GM23248 (cell line): Measurements from ENCODE around the gene ZC3H12C. TPM values are rescaled to one million over a fixed set of nuclear protein-coding genes. Genes with fewer than 3 reads are reported as not detected.
A peak's percentile ranks its signal among the peaks of the same experiment; 100 is the strongest.
"Not testable (repeated sequence)": the region's sequence is repeated elsewhere in the genome, so short reads cannot be mapped to it uniquely, and the experiment has no call there.

Source experiments
- DNase-seq: peaks from one replicate; pipeline ENCODE4 v3.0.0-alpha.2; 2015
- H2AFZ ChIP-seq: fragments of 200-600 bp; sonication (generic); 2 replicates; pipeline ENCODE4 v1.6.1; 2016; ENCODE audit warnings: antibody characterized with exemption
- H3F3A ChIP-seq: fragments of 200-600 bp; sonication (generic); 2 replicates; pipeline ENCODE4 v1.6.1; 2016; ENCODE audit warnings: mild to moderate bottlenecking, antibody characterized with exemption, mixed run types; ENCODE audit not compliant: insufficient read depth
- H3K27ac ChIP-seq: fragments of 200-600 bp; sonication (generic); 2 replicates; pipeline ENCODE4 v1.5.1; 2016; ENCODE audit warnings: mild to moderate bottlenecking
- H3K27me3 ChIP-seq: fragments of 200-600 bp; sonication (generic); replicated peaks from 2 replicates; pipeline ENCODE4 v1.6.1; 2016; ENCODE audit warnings: mild to moderate bottlenecking; ENCODE audit not compliant: insufficient read depth
- H3K36me3 ChIP-seq: fragments of 200-600 bp; sonication (generic); 2 replicates; pipeline ENCODE4 v1.6.1; 2016; ENCODE audit warnings: low read depth, mild to moderate bottlenecking
- H3K4me1 ChIP-seq: fragments of 200-600 bp; sonication (generic); 2 replicates; pipeline ENCODE4 v1.6.1; 2016; ENCODE audit warnings: mild to moderate bottlenecking; ENCODE audit not compliant: insufficient read depth
- H3K4me2 ChIP-seq: fragments of 200-600 bp; sonication (generic); one replicate; pipeline ENCODE4 v1.6.1; 2016; ENCODE audit warnings: mild to moderate bottlenecking; ENCODE audit not compliant: unreplicated experiment
- H3K4me3 ChIP-seq: fragments of 200-600 bp; sonication (generic); 2 replicates; pipeline ENCODE4 v1.5.1; 2016; ENCODE audit warnings: mild to moderate bottlenecking
- H3K79me2 ChIP-seq: fragments of 200-600 bp; sonication (generic); 2 replicates; pipeline ENCODE4 v1.6.1; 2016; ENCODE audit warnings: mild to moderate bottlenecking; ENCODE audit not compliant: insufficient read depth
- H3K9ac ChIP-seq: fragments of 200-600 bp; sonication (generic); 2 replicates; pipeline ENCODE4 v1.6.1; 2016; ENCODE audit warnings: mild to moderate bottlenecking
- H3K9me2 ChIP-seq: fragments of 200-600 bp; sonication (generic); 2 replicates; pipeline ENCODE4 v1.6.1; 2016; ENCODE audit warnings: mixed run types, mild to moderate bottlenecking, moderate library complexity; ENCODE audit not compliant: insufficient read depth
- H3K9me3 ChIP-seq: fragments of 200-600 bp; sonication (generic); one replicate; pipeline ENCODE4 v1.6.1; 2017; ENCODE audit warnings: low read depth
- H4K20me1 ChIP-seq: fragments of 200-600 bp; sonication (generic); 2 replicates; pipeline ENCODE4 v1.6.0; 2016; ENCODE audit not compliant: insufficient read depth
- EZH2 ChIP-seq: fragments of 200-600 bp; sonication (generic); IDR thresholded peaks from 2 replicates; pipeline ENCODE4 v1.6.1; 2018; ENCODE audit warnings: antibody characterized with exemption, mild to moderate bottlenecking; ENCODE audit not compliant: insufficient read depth, poor library complexity, severe bottlenecking
- EZH2phosphoT487 ChIP-seq: fragments of 200-600 bp; sonication (generic); IDR thresholded peaks from 2 replicates; pipeline ENCODE4 v1.6.1; 2018; ENCODE audit warnings: antibody characterized with exemption, moderate library complexity, mild to moderate bottlenecking, low read depth; ENCODE audit not compliant: insufficient read depth
- whole genome bisulfite sequencing, 2 experiments: methylation state at CpG; one replicate each; pipeline ENCODE4 v1.1.6; 2015 to 2017; ENCODE audit warnings: low lambda C conversion rate in 2 of 2, low coverage in 1 of 2; ENCODE audit errors: missing lambda C conversion rate in 2 of 2; 5-methylcytosine and 5-hydroxymethylcytosine counted together
- in situ Hi-C: fragments of 300-500 bp; cut with MboI; formaldehyde crosslinking; loops from 2 replicates; pipeline ENCODE4 v1.15.0; 2020
- polyA plus RNA-seq: library from polyadenylated mRNA; unstranded; fragments of >200 nt; fragmentation: Nextera tagmentation; extraction: Ambion mirVana; gene quantifications from 2 replicates; pipeline ENCODE4 v1.2.1, GENCODE V29; 2016
- total RNA-seq: library from RNA; depleted of rRNA; stranded (reverse); fragments of >200 nt; shearing (Covaris generic); gene quantifications from 2 replicates; pipeline ENCODE4 v1.2.3, GENCODE V29; 2014

Gene ZC3H12C
- total and polyA plus RNA-seq, 2 experiments from 2014 or later, result 1.4 to 5.3 TPM

DNA sequence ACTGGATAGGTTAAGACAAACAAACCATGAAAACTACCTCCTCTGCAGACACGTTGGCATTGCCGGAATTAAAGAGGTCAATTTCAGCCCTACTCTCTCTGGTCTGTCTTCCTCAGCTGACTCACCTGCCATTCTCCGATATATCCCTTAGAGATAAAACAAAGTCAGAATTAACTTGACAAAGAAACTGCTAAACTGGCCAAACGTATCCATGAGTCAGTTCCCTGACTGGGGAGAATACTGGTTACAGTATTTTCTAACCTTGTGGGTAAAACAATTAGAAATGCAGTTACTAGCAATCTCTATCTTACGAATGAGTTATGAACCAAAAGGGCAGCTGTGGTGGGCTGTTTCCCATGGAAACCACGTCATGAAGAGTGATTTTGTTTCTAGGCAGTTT, 107.0 kb downstream of the ZC3H12C start:
- H3K9me3 ChIP-seq, result no peaks in the 10 kb centered on the region
- 46 to 51% methylated on average over 6 of the region's 6 CpGs for WGBS, 2 experiments
- H3K4me1 ChIP-seq, result peaks cover 35% of the 10 kb centered on the region
- no peak overlapping the region for H3K4me3 ChIP-seq
- TF ChIP-seq EZH2 (no peak), EZH2phosphoT487 (no peak)
- H3K9ac ChIP-seq, result no peak overlapping the region
- no peaks in the 10 kb centered on the region for H3K27me3 ChIP-seq
- H4K20me1 ChIP-seq, result no peaks in the 10 kb centered on the region
- H3K36me3 ChIP-seq, result no peaks in the 10 kb centered on the region
- H2AFZ ChIP-seq, result no peak overlapping the region
- H3K27ac ChIP-seq, result no peak overlapping the region
- peaks cover 24% of the 10 kb centered on the region for H3F3A ChIP-seq
- H3K79me2 ChIP-seq, result no peaks in the 10 kb centered on the region
- in situ Hi-C loops, result loop anchor here (10.0 to 25.0 kb wide), 2 partner anchors 175 to 1037 kb away; partner anchors contain the start of gene POU2AF2
- H3K9me2 ChIP-seq, result no peaks in the 10 kb centered on the region
- DNase-seq, result peak; percentile 54
- H3K4me2 ChIP-seq, result peak overlapping the region; percentile 10

DNA sequence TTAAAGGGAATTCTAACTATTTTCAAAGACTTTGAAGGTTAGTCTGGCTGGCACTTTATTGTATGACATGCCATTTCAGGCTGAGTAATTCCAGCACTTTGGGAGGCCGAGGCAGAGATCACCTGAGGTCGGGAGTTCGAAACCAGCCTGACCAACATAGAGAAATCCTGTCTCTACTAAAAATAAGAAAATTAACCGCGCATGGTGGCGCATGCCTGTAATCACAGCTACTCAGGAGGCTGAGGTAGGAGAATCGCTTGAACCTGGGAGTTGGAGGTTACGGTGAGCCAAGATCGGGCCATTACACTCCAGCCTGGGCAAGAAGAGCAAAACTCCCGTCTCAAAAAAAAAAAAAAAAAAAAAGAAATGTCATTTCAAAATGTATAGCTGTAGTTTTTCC, 107.6 kb downstream of the ZC3H12C start:
- 84 to 86% methylated on average over 10 of the region's 10 CpGs for WGBS, 2 experiments
- H3F3A ChIP-seq, result peaks cover 18% of the 10 kb centered on the region
- H3K9me2 ChIP-seq, result no peaks in the 10 kb centered on the region
- in situ Hi-C loops, result loop anchor here (10.0 to 25.0 kb wide), 2 partner anchors 174 to 1036 kb away; partner anchors contain the start of gene POU2AF2
- H3K36me3 ChIP-seq, result no peaks in the 10 kb centered on the region
- no peaks in the 10 kb centered on the region for H4K20me1 ChIP-seq
- peaks cover 29% of the 10 kb centered on the region for H3K4me1 ChIP-seq
- TF ChIP-seq EZH2phosphoT487 (no peak), EZH2 (no peak)
- H3K4me3 ChIP-seq, result no peak overlapping the region
- no peak overlapping the region for H3K9ac ChIP-seq
- H3K79me2 ChIP-seq, result no peaks in the 10 kb centered on the region
- H3K27ac ChIP-seq, result no peak overlapping the region
- no peaks in the 10 kb centered on the region for H3K27me3 ChIP-seq
- no peak overlapping the region for H2AFZ ChIP-seq
- H3K9me3 ChIP-seq, result no peaks in the 10 kb centered on the region
- peak overlapping the region; percentile 10 for H3K4me2 ChIP-seq
- no peak for DNase-seq

DNA sequence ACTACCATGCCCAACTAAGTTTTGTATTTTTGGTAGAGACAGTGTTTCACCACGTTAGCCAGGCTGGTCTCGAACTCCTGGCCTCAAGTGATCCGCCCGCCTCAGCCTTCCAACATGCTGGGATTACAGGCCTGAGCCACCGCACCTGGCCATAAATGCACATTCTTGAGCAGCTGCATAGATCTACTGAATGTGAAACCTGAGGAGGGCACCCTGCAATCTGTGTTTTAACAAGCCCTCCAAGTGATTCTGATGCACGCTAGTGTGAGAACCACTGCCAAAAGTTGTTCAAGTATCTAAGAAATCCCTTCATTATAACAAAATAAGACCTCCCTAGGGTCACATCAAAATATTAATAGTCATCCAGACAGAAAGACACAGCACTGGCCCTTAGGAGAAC, 113.9 kb downstream of the ZC3H12C start:
- Histone ChIP-seq H3K4me2 (no peak overlapping the region), H3K36me3 (no peaks in the 10 kb centered on the region), H3K79me2 (no peaks in the 10 kb centered on the region), H2AFZ (no peak overlapping the region), H3K4me3 (no peak overlapping the region), H3K27me3 (no peaks in the 10 kb centered on the region), H3K27ac (no peak overlapping the region), H3K9ac (no peak overlapping the region), H4K20me1 (no peaks in the 10 kb centered on the region), H3F3A (no peaks in the 10 kb centered on the region), H3K9me3 (no peaks in the 10 kb centered on the region), H3K9me2 (no peaks in the 10 kb centered on the region), H3K4me1 (no peaks in the 10 kb centered on the region)
- in situ Hi-C loops, result loop anchor here (10.0 to 25.0 kb wide), 2 partner anchors 168 to 1030 kb away; partner anchors contain the start of gene POU2AF2
- DNase-seq, result no peak
- TF ChIP-seq EZH2phosphoT487 (no peak), EZH2 (no peak)
- WGBS, 2 experiments, result 91 to 94% methylated on average over 6 of the region's 6 CpGs

DNA sequence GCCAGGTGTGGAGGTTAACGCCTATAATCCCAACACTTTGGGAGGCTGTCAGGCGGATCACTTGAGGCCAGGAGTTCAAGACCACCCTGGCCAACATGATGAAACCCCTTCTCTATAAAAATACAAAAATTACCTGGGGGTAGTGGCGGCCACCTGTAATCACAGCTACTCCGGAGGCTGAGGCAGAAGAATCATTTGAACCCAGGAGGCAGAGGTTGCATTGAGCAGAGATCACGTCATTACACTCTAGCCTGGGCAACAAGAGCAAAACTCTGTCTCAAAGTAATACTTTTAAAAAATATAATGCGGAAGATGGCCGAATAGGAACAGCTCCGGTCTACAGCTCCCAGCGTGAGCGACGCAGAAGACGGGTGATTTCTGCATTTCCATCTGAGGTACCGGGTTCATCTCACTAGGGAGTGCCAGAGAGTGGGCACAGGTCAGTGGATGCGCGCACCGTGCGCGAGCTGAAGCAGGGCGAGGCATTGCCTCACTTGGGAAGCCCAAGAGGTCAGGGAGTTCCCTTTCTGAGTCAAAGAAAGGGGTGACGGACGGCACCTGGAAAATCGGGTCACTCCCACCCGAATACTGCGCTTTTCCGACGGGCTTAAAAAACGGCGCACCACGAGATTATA, 115.6 kb downstream of the ZC3H12C start:
- H3K9me2 ChIP-seq, H3K27me3 ChIP-seq, H2AFZ ChIP-seq, DNase-seq, H3K79me2 ChIP-seq, H3K4me3 ChIP-seq, H3K9me3 ChIP-seq, H4K20me1 ChIP-seq, H3K27ac ChIP-seq, H3K9ac ChIP-seq, H3F3A ChIP-seq, H3K4me2 ChIP-seq, H3K36me3 ChIP-seq, H3K4me1 ChIP-seq: not testable (repeated sequence)
- 95% methylated on average over 21 to 25 of the region's 29 CpGs for WGBS, 2 experiments
- in situ Hi-C loops, result loop anchor here (10.0 to 25.0 kb wide), 2 partner anchors 166 to 1029 kb away; partner anchors contain the start of gene POU2AF2

DNA sequence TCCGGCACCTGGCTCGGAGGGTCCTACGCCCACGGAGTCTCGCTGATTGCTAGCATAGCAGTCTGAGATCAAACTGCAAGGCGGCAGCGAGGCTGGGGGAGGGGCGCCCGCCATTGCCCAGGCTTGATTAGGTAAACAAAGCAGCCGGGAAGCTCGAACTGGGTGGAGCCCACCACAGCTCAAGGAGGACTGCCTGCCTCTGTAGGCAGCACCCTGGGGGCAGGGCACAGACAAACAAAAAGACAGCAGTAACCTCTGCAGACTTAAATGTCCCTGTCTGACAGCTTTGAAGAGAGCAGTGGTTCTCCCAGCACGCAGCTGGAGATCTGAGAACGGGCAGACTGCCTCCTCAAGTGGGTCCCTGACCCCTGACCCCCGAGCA, 116.1 kb downstream of the ZC3H12C start:
- H3K27me3 ChIP-seq, H3K4me1 ChIP-seq, H3F3A ChIP-seq, H3K9me3 ChIP-seq, H3K9ac ChIP-seq, H3K4me2 ChIP-seq, H3K27ac ChIP-seq, H3K9me2 ChIP-seq, H3K36me3 ChIP-seq, H4K20me1 ChIP-seq, H3K4me3 ChIP-seq, H2AFZ ChIP-seq, DNase-seq, H3K79me2 ChIP-seq: not testable (repeated sequence)
- in situ Hi-C loops, result loop anchor here (10.0 to 25.0 kb wide), 2 partner anchors 165 to 1028 kb away; partner anchors contain the start of gene POU2AF2
- 21 to 27% methylated on average over 6 to 8 of the region's 14 CpGs for WGBS, 2 experiments
